HG02642 (cell line): ENCODE results near the gene PAM16.

ENCODE experiments used
- ATAC-seq: cut with Tn5 transposase; IDR thresholded peaks from one replicate; pipeline ENCODE4 v1.9.1; 2021; ENCODE audit warnings: mild to moderate bottlenecking; ENCODE audit not compliant: unreplicated experiment, poor library complexity

Gene PAM16

GRCh38 chr16:4384509-4384942 lies 33.4 kb upstream of the PAM16 start:
- ATAC-seq = no peak

- ATAC-seq = no peak
Measured at GRCh38 chr16:4383591-4384444, 32.7 kb upstream of the PAM16 start.

- ATAC-seq = no peak
Measured at GRCh38 chr16:4382795-4383357, 31.8 kb upstream of the PAM16 start.

- ATAC-seq = no peak
Measured at GRCh38 chr16:4381935-4382794, 31.0 kb upstream of the PAM16 start.

GRCh38 chr16:4381072-4381934 lies 30.2 kb upstream of the PAM16 start:
- no peak for ATAC-seq

GRCh38 chr16:4380119-4381063 lies 29.3 kb upstream of the PAM16 start:
- no peak for ATAC-seq

- no peak for ATAC-seq
Measured at GRCh38 chr16:4378999-4379690, 28.0 kb upstream of the PAM16 start.

GRCh38 chr16:4378161-4378666 lies 27.1 kb upstream of the PAM16 start:
- ATAC-seq = no peak

- no peak for ATAC-seq
Measured at GRCh38 chr16:4377573-4378154, 26.5 kb upstream of the PAM16 start.

GRCh38 chr16:4376893-4377572 lies 25.9 kb upstream of the PAM16 start:
- no peak for ATAC-seq

- no peak for ATAC-seq
Measured at GRCh38 chr16:4376126-4376892, 25.2 kb upstream of the PAM16 start.

GRCh38 chr16:4375717-4376116 lies 24.6 kb upstream of the PAM16 start:
- no peak for ATAC-seq

GRCh38 chr16:4373909-4374742 lies 23.0 kb upstream of the PAM16 start:
- ATAC-seq = no peak

- ATAC-seq = no peak
Measured at GRCh38 chr16:4373356-4373908, 22.3 kb upstream of the PAM16 start.

- no peak for ATAC-seq
Measured at GRCh38 chr16:4372578-4373355, 21.6 kb upstream of the PAM16 start.
